Measurements from ENCODE around the gene FBXO41.

- TF ChIP-seq CTCF (IDR thresholded peaks at IDR 0.05 in 4 of 5, conservative IDR thresholded peaks at IDR 0.05 in 1 of 5) (no peak), POLR2A (IDR thresholded peaks at IDR 0.05) (no peak)
These were observed 1.2 kb downstream of the FBXO41 start for GRCh38 chr2:73282924-73283544.
